Neural progenitor cell (in vitro differentiated cells): ENCODE results near the gene SLC6A3. TPM values are rescaled to one million over a fixed set of nuclear protein-coding genes. Genes with fewer than 3 reads are reported as not detected.
"Not testable (repeated sequence)": the region's sequence is repeated elsewhere in the genome, so short reads cannot be mapped to it uniquely, and the experiment has no call there.

Experiments used
- DNase-seq: peaks from one replicate; pipeline ENCODE4 v3.0.0-alpha.2; 2016; ENCODE audit warnings: low spot score
- H2AFZ ChIP-seq: fragments of 200-600 bp; sonication (generic); replicated peaks from 2 replicates; pipeline ENCODE4 v1.6.1; 2016; ENCODE audit warnings: antibody characterized with exemption
- H3F3A ChIP-seq: fragments of 200-600 bp; sonication (generic); 2 replicates; pipeline ENCODE4 v1.6.1; 2016; ENCODE audit warnings: antibody characterized with exemption, low read depth
- H3K27ac ChIP-seq: fragments of 200-600 bp; sonication (generic); 2 replicates; pipeline ENCODE4 v1.5.1; 2016; ENCODE audit warnings: mild to moderate bottlenecking
- H3K27me3 ChIP-seq: fragments of 200-600 bp; sonication (generic); 2 replicates; pipeline ENCODE4 v1.6.1; 2016; ENCODE audit warnings: mild to moderate bottlenecking, moderate library complexity
- H3K36me3 ChIP-seq: fragments of 200-600 bp; sonication (generic); 2 replicates; pipeline ENCODE4 v1.5.1; 2016
- H3K4me1 ChIP-seq: fragments of 200-600 bp; sonication (generic); 2 replicates; pipeline ENCODE4 v1.6.1; 2016; ENCODE audit warnings: mixed run types
- H3K4me2 ChIP-seq: fragments of 200-600 bp; sonication (generic); 2 replicates; pipeline ENCODE4 v1.6.1; 2016
- H3K4me3 ChIP-seq: fragments of 200-600 bp; sonication (generic); 2 replicates; pipeline ENCODE4 v1.5.1; 2016
- H3K79me2 ChIP-seq: fragments of 200-600 bp; sonication (generic); 2 replicates; pipeline ENCODE4 v1.6.1; 2016; ENCODE audit warnings: low read depth
- H3K9ac ChIP-seq: fragments of 200-600 bp; sonication (generic); 2 replicates; pipeline ENCODE4 v1.6.1; 2016
- H3K9me3 ChIP-seq: fragments of 200-600 bp; sonication (generic); 2 replicates; pipeline ENCODE4 v1.5.1; 2016; ENCODE audit warnings: low read depth
- H4K20me1 ChIP-seq: fragments of 200-600 bp; sonication (generic); 2 replicates; pipeline ENCODE4 v1.6.1; 2016; ENCODE audit warnings: low read depth
- H3K27ac Mint-ChIP-seq: 3 replicates; pipeline ENCODE4 v1.8.0; 2021; ENCODE audit warnings: mixed read lengths
- H3K27me3 Mint-ChIP-seq: 2 replicates; pipeline ENCODE4 v1.8.0; 2022; ENCODE audit warnings: low read depth, mild to moderate bottlenecking, inconsistent platforms, moderate library complexity, mixed read lengths; ENCODE audit not compliant: insufficient read depth
- H3K36me3 Mint-ChIP-seq: 3 replicates; pipeline ENCODE4 v1.8.0; 2021; ENCODE audit warnings: mixed read lengths
- H3K4me1 Mint-ChIP-seq: 3 replicates; pipeline ENCODE4 v1.8.0; 2021; ENCODE audit warnings: mixed read lengths
- H3K4me3 Mint-ChIP-seq: 3 replicates; pipeline ENCODE4 v1.8.0; 2021; ENCODE audit warnings: mild to moderate bottlenecking, moderate library complexity, mixed read lengths
- H3K9me3 Mint-ChIP-seq: 3 replicates; pipeline ENCODE4 v1.8.0; 2020; ENCODE audit warnings: mixed read lengths
- CTCF ChIP-seq: fragments of 200-600 bp; sonication (generic); IDR thresholded peaks from 2 replicates; pipeline ENCODE4 v1.5.1; 2017; ENCODE audit warnings: antibody characterized with exemption, mild to moderate bottlenecking
- EZH2 ChIP-seq: fragments of 200-600 bp; sonication (generic); IDR thresholded peaks from 2 replicates; pipeline ENCODE4 v1.6.1; 2017; ENCODE audit warnings: antibody characterized with exemption, mild to moderate bottlenecking, moderate library complexity
- EZH2phosphoT487 ChIP-seq: fragments of 200-600 bp; sonication (generic); IDR thresholded peaks from 2 replicates; pipeline ENCODE4 v1.6.1; 2017; ENCODE audit warnings: antibody characterized with exemption
- total RNA-seq: library from RNA; depleted of rRNA; stranded (reverse); fragments of >200 nt; gene quantifications from 2 replicates; pipeline ENCODE4 v1.2.3, GENCODE V29; 2015; ENCODE audit warnings: low replicate concordance

The SLC6A3 gene
- total RNA-seq, 1 donor from 2014 or later = 0.32 TPM

- H3K4me3 Mint-ChIP-seq = no peak overlapping the region
Observed at GRCh38 chr5:1363160-1363559, 82.1 kb downstream of the SLC6A3 start.

GRCh38 chr5:1362242-1363015, 82.8 kb downstream of the SLC6A3 start:
- H3K27me3 Mint-ChIP-seq = peaks cover 16% of the 10 kb centered on the region
- H3K36me3 Mint-ChIP-seq = no peaks in the 10 kb centered on the region
- H2AFZ ChIP-seq = no peak overlapping the region

More at GRCh38 chr5:1363160-1363559, 82.1 kb downstream of the SLC6A3 start:
- Histone ChIP-seq H3K9me3 (no peaks in the 10 kb centered on the region), H3K4me3 (no peak overlapping the region), H3K36me3 (no peaks in the 10 kb centered on the region), H3K27ac (no peak overlapping the region), H3K4me2 (no peak overlapping the region), H2AFZ (no peak overlapping the region), H3K4me1 (no peaks in the 10 kb centered on the region), H3K27me3 (peaks cover 27% of the 10 kb centered on the region), H3K9ac (no peak overlapping the region), H4K20me1 (no peaks in the 10 kb centered on the region), H3F3A (no peaks in the 10 kb centered on the region), H3K79me2 (no peaks in the 10 kb centered on the region)
- peaks cover 15% of the 10 kb centered on the region for H3K27me3 Mint-ChIP-seq
- TF ChIP-seq CTCF (no peak), EZH2 (no peak), EZH2phosphoT487 (no peak)
- DNase-seq = no peak
- no peak overlapping the region for H3K27ac Mint-ChIP-seq
- H3K9me3 Mint-ChIP-seq = no peaks in the 10 kb centered on the region
- H3K4me1 Mint-ChIP-seq = no peaks in the 10 kb centered on the region
- no peaks in the 10 kb centered on the region for H3K36me3 Mint-ChIP-seq

GRCh38 chr5:1360861-1361260, 84.4 kb downstream of the SLC6A3 start:
- Histone ChIP-seq H4K20me1 (no peaks in the 10 kb centered on the region), H3K36me3 (no peaks in the 10 kb centered on the region), H3F3A (no peaks in the 10 kb centered on the region), H3K4me1 (no peaks in the 10 kb centered on the region), H3K9ac (no peak overlapping the region), H3K27ac (no peak overlapping the region), H3K27me3 (peaks cover 27% of the 10 kb centered on the region), H2AFZ (no peak overlapping the region), H3K79me2 (no peaks in the 10 kb centered on the region), H3K9me3 (no peaks in the 10 kb centered on the region), H3K4me2 (no peak overlapping the region), H3K4me3 (no peak overlapping the region)
- H3K27ac Mint-ChIP-seq = no peak overlapping the region
- H3K36me3 Mint-ChIP-seq = no peaks in the 10 kb centered on the region
- TF ChIP-seq CTCF (no peak), EZH2phosphoT487 (no peak), EZH2 (no peak)
- H3K4me1 Mint-ChIP-seq = no peaks in the 10 kb centered on the region
- H3K4me3 Mint-ChIP-seq = no peak overlapping the region
- no peaks in the 10 kb centered on the region for H3K9me3 Mint-ChIP-seq
- no peak for DNase-seq
- H3K27me3 Mint-ChIP-seq = peaks cover 20% of the 10 kb centered on the region

More at GRCh38 chr5:1362242-1363015, 82.8 kb downstream of the SLC6A3 start:
- Histone ChIP-seq H3K36me3 (no peaks in the 10 kb centered on the region), H3K9ac (no peak overlapping the region), H3K27ac (no peak overlapping the region), H3K4me2 (no peak overlapping the region), H4K20me1 (no peaks in the 10 kb centered on the region), H3F3A (no peaks in the 10 kb centered on the region), H3K27me3 (peaks cover 27% of the 10 kb centered on the region), H3K4me3 (no peak overlapping the region), H3K79me2 (no peaks in the 10 kb centered on the region), H3K9me3 (no peaks in the 10 kb centered on the region), H3K4me1 (no peaks in the 10 kb centered on the region)
- Mint-ChIP-seq H3K27ac (no peak overlapping the region), H3K4me3 (no peak overlapping the region), H3K9me3 (no peaks in the 10 kb centered on the region), H3K4me1 (no peaks in the 10 kb centered on the region)
- DNase-seq = no peak
- no peak for TF ChIP-seq CTCF
- no peak for TF ChIP-seq EZH2phosphoT487
- no peak for TF ChIP-seq EZH2

- not testable (repeated sequence) for H3K27ac ChIP-seq, DNase-seq, H3F3A ChIP-seq, H3K36me3 ChIP-seq, H3K4me1 ChIP-seq, H3K4me3 Mint-ChIP-seq, H3K9me3 Mint-ChIP-seq, H3K4me1 Mint-ChIP-seq, H3K4me2 ChIP-seq, H3K9me3 ChIP-seq, H4K20me1 ChIP-seq, H3K79me2 ChIP-seq, H3K4me3 ChIP-seq, H3K27ac Mint-ChIP-seq, H3K9ac ChIP-seq, H2AFZ ChIP-seq, H3K36me3 Mint-ChIP-seq
- H3K27me3 ChIP-seq = peaks cover 25% of the 10 kb centered on the region
- H3K27me3 Mint-ChIP-seq = peaks cover 20% of the 10 kb centered on the region
Observed at GRCh38 chr5:1360367-1360766, 84.9 kb downstream of the SLC6A3 start.
